Measurements from ENCODE around the gene PTBP3. TPM values are rescaled to one million over a fixed set of nuclear protein-coding genes. Genes with fewer than 3 reads are reported as not detected.

Gene PTBP3
- total and polyA plus RNA-seq, 2 of the 4 experiments (the other 2 are of a cell fraction) = 8.6 to 15.6 TPM

GRCh38 chr9:112288029-112288428, 45.4 kb downstream of the PTBP3 start:
- intact Hi-C loops (cut with micrococcal nuclease) (loop anchor here (5.0 kb wide), 1 partner anchor 776 kb away; no protein-coding TSS in a partner anchor), in situ Hi-C loops (cut with MboI; ENCODE audit: low sequenced_read_pairs) (no loop called here), dilution Hi-C loops (cut with HindIII; ENCODE audit: low sequenced_read_pairs, unreplicated experiment) (no loop called here)
- Histone ChIP-seq H3K9me3 (ENCODE audit: control insufficient read depth, insufficient read depth, low read length) (peaks cover 13% of the 10 kb centered on the region), H3K79me1 (ENCODE audit: low read depth in 1 of 2, low read length in 2 of 2) (peaks cover 21 to 34% of the 10 kb centered on the region in 2 experiments), H3K4me3 (ENCODE audit: insufficient read depth, low read depth, low read length) (no peak overlapping the region), H3K9me1 (ENCODE audit: insufficient read depth, low read length) (no peaks in the 10 kb centered on the region), H3K27ac (ENCODE audit: insufficient read depth, low read length) (no peak overlapping the region), H2AK5ac (ENCODE audit: low read depth, low read length) (no peak overlapping the region), H2BK20ac (ENCODE audit: low read depth, low read length) (no peak overlapping the region), H3K56ac (ENCODE audit: extremely low read depth, insufficient read depth, low read length) (no peak overlapping the region), H3K14ac (replicated peaks; ENCODE audit: low read depth, low read length) (no peak overlapping the region), H3K4me1 (ENCODE audit: control insufficient read depth, insufficient read depth, low read length) (peaks cover 2% of the 10 kb centered on the region), H4K91ac (ENCODE audit: insufficient read depth, low read depth, low read length) (no peak overlapping the region), H3K4ac (ENCODE audit: low read depth, low read length) (no peak overlapping the region), H4K8ac (ENCODE audit: low read depth in 2 of 2, low read length in 2 of 2) (no peak overlapping the region), H4K20me1 (ENCODE audit: insufficient read depth, low read length) (no peaks in the 10 kb centered on the region), H3K27me3 (ENCODE audit: control insufficient read depth, insufficient read depth, low read length) (no peaks in the 10 kb centered on the region), H4K5ac (ENCODE audit: low read depth, low read length) (no peak overlapping the region), H3K36me3 (ENCODE audit: control insufficient read depth, insufficient read depth, low read length) (peaks cover 12% of the 10 kb centered on the region; the same call in 1 of the 2 replicates), H2BK15ac (ENCODE audit: low read depth, low read length) (no peak overlapping the region), H3K4me2 (ENCODE audit: low read depth, low read length) (no peak overlapping the region), H2BK5ac (ENCODE audit: low read depth, low read length, poor library complexity, severe bottlenecking) (no peak overlapping the region), H3K9ac (ENCODE audit: low read depth, low read length) (no peak overlapping the region), H2AFZ (replicated peaks; ENCODE audit: low read length, poor library complexity) (no peak overlapping the region), H2AK9ac (replicated peaks; ENCODE audit: low read depth, low read length, poor library complexity) (no peak overlapping the region), H3K23ac (ENCODE audit: low read depth, low read length) (no peak overlapping the region), H2BK120ac (ENCODE audit: low read depth, low read length) (no peak overlapping the region), H3K18ac (ENCODE audit: low read depth, low read length) (no peak overlapping the region)
- DNase-seq = peak; percentile 40
- ChIA-PET POLR2A (ENCODE audit: unreplicated experiment) (no interaction called here), CTCF (interaction anchor here (1.1 kb wide), 1 partner anchor 190 kb away, joined by 3 read pairs; no protein-coding TSS in a partner anchor)
- BruUV-seq (replicated peaks) = no TSS peak
- peak; percentile 29; the same call in 1 of the 2 replicates for ATAC-seq (ENCODE audit: low read depth)
- TF ChIP-seq CHD1 (IDR thresholded peaks at IDR 0.05; ENCODE audit: low read depth, low read length) (no peak), RAD21 (IDR thresholded peaks at IDR 0.05; ENCODE audit: low read length) (no peak), SMC3 (IDR thresholded peaks at IDR 0.05; ENCODE audit: low read depth, low read length) (no peak), USF2 (IDR thresholded peaks at IDR 0.05; ENCODE audit: low read depth, low read length) (no peak), RCOR1 (IDR thresholded peaks at IDR 0.05; ENCODE audit: insufficient replicate concordance, low read length) (no peak), MAFK (IDR thresholded peaks at IDR 0.05; ENCODE audit: low read depth, low read length) (no peak), NFE2L2 (IDR thresholded peaks at IDR 0.05; ENCODE audit: low read depth, low read length) (no peak), POLR2A (IDR thresholded peaks at IDR 0.05; ENCODE audit: low read depth, low read length) (no peak), MAZ (IDR thresholded peaks at IDR 0.05; ENCODE audit: borderline replicate concordance, low read depth, low read length) (no peak), CEBPB (IDR thresholded peaks at IDR 0.05; ENCODE audit: low read depth, low read length) (no peak), BHLHE40 (IDR thresholded peaks at IDR 0.05; ENCODE audit: low read depth, low read length) (no peak), MXI1 (IDR thresholded peaks at IDR 0.05; ENCODE audit: borderline replicate concordance, low read depth, low read length) (no peak), FOS (IDR thresholded peaks at IDR 0.05; ENCODE audit: low read depth, low read length) (no peak), RFX5 (IDR thresholded peaks at IDR 0.05; ENCODE audit: low read depth, low read length) (no peak)
- TF ChIP-seq, protein P1, sequence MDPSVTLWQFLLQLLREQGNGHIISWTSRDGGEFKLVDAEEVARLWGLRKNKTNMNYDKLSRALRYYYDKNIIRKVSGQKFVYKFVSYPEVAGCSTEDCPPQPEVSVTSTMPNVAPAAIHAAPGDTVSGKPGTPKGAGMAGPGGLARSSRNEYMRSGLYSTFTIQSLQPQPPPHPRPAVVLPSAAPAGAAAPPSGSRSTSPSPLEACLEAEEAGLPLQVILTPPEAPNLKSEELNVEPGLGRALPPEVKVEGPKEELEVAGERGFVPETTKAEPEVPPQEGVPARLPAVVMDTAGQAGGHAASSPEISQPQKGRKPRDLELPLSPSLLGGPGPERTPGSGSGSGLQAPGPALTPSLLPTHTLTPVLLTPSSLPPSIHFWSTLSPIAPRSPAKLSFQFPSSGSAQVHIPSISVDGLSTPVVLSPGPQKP (IDR thresholded peaks at IDR 0.05; ENCODE audit: borderline replicate concordance, low read depth, low read length) = no peak
- TF ChIP-seq, protein P2, sequence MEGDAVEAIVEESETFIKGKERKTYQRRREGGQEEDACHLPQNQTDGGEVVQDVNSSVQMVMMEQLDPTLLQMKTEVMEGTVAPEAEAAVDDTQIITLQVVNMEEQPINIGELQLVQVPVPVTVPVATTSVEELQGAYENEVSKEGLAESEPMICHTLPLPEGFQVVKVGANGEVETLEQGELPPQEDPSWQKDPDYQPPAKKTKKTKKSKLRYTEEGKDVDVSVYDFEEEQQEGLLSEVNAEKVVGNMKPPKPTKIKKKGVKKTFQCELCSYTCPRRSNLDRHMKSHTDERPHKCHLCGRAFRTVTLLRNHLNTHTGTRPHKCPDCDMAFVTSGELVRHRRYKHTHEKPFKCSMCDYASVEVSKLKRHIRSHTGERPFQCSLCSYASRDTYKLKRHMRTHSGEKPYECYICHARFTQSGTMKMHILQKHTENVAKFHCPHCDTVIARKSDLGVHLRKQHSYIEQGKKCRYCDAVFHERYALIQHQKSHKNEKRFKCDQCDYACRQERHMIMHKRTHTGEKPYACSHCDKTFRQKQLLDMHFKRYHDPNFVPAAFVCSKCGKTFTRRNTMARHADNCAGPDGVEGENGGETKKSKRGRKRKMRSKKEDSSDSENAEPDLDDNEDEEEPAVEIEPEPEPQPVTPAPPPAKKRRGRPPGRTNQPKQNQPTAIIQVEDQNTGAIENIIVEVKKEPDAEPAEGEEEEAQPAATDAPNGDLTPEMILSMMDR (conservative IDR thresholded peaks at IDR 0.05; ENCODE audit: low read depth, low read length) = no peak

Data from IMR-90 (cell line).